Nucleus accumbens (tissue), 56 donors: Measurements from ENCODE around the gene POU4F2.
A peak's percentile ranks its signal among the peaks of the same experiment; 100 is the strongest.

ENCODE experiments used
- DNase-seq, 56 donors: peaks; one replicate each; lab custom pipeline; 2025; lab: John Stamatoyannopoulos, UW

POU4F2 gene, protein sequence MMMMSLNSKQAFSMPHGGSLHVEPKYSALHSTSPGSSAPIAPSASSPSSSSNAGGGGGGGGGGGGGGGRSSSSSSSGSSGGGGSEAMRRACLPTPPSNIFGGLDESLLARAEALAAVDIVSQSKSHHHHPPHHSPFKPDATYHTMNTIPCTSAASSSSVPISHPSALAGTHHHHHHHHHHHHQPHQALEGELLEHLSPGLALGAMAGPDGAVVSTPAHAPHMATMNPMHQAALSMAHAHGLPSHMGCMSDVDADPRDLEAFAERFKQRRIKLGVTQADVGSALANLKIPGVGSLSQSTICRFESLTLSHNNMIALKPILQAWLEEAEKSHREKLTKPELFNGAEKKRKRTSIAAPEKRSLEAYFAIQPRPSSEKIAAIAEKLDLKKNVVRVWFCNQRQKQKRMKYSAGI

DNA sequence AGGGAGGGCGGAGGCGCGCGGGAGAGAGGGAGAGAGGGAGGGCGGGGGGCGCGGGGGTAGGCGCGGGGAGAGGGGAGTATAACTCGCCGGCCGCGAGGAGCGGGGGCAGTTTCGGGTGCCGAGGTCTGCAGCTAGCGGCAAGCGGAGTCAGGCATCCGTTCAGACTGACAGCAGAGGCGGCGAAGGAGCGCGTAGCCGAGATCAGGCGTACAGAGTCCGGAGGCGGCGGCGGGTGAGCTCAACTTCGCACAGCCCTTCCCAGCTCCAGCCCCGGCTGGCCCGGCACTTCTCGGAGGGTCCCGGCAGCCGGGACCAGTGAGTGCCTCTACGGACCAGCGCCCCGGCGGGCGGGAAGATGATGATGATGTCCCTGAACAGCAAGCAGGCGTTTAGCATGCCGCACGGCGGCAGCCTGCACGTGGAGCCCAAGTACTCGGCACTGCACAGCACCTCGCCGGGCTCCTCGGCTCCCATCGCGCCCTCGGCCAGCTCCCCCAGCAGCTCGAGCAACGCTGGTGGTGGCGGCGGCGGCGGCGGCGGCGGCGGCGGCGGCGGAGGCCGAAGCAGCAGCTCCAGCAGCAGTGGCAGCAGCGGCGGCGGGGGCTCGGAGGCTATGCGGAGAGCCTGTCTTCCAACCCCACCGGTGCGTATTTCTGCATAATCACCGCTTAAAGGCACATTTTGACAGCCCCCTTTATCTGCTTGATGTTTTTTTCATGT lies at the start of gene POU4F2:
POU4F2 (plus strand) TSS at position 108 of the 720 bp plus-strand sequence; CDS start at position 356, 248 bp downstream.
- peak in 5 of 56 donors; percentile 9 to 21 (median 9) for DNase-seq

DNA sequence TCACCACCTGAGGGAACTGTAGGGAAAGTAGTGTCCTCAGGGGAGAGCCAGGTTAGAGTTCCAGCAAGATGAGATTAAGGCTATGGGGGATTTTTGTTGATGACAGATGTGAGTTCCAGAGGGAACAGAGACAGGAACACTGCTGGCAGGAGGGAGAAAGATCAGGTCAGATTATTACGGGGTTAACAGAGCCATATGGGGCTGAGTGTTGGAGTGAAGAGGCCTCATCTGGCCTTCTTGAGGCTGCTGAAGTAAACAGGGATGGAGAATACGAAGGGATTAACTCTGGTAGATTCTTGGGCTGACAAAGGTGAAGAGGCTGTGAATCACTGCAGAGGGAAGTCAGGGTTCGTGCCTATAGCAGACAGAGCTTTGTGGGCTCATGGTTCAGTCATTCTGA lies 47.9 kb upstream of the POU4F2 start:
- DNase-seq: no peak

DNA sequence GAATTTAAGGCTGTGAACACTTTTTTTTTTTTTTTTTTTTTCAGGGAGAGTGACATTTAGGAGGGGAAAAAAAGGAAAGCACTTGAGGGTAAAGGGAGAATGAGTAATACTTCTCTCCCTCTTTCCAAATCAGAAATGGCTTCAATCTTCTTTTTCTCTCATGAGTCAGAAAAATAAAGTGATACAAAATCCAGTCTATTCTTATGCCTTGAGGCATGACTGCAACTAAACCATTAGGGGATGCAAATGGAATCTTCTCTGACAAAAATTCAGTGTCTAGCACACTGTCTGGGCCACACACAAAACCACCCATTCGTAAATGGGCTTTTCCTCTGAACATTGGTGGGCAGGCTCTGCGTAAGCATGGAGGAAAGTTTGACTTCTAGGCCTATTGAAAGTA lies 46.7 kb upstream of the POU4F2 start:
- no peak for DNase-seq

DNA sequence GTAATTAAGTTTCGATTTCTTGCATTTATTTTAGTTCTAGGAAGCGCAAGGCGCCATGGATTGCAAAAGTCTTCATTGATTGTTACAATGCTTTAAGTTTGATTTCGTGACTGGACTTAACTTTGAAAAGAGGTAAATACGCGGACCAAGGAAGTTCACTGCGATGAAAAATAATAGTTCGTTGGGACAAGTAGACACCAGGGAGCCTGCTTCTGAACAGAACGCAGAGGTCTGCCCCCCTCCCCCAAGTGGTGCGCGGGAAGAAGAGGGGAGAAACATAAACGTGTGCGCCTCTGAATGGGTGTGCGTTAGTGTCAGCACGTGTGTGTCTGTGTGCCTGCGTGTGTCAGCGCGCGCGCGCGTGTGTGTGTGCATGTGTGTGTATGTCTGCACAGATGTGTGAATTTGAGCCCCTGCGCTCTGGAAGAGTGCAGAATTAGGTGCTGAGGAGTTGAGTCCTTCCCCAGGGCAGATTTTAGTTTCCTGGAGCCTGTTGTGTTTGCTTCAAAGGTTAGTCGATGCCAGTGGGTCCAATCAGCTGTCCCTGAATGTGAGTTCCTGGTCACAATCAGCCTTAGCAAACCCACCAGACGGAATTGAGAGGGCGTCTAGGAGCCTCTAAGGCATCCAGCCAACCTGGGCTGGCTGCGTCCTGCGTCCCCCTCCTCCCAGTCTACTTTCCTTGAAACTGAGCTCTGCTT lies 5.8 kb upstream of the POU4F2 start:
- DNase-seq: no peak

DNA sequence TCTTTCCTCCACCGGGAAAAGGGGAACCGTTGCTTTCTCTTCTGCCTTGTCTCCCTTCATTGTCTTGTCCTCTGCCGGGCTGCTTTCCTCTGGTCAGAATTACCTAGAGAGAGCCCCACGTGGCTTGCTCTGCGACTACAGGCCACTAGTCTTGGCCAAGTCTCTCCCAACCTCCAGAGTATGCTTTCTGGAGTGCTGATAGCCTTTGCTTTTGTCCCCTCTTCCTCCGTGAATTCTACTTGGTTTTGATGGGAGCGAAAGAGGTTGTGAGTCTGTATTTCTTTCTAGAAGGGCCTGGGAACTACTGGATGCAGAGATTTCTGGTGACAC lies 5.3 kb upstream of the POU4F2 start:
- no peak for DNase-seq

DNA sequence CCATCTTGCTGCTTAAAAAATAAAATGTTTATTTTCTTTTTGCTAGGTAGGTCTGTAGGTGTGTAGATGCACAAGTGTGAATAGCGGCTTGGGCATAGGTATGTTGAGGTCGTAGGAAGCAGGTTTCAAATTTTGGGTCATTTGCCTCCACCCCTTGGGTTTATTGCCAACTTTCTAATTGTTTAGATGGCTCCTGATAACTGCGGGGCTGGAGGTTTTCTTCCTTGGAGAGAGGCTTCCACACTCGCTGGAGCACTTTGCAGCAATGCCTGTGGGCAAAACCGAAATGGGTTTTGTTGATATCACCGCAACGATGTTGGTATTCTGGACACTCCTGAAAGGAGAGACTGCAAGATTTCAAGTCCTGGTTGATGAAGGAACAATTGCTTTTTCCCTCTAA lies 3.9 kb upstream of the POU4F2 start:
- no peak for DNase-seq

DNA sequence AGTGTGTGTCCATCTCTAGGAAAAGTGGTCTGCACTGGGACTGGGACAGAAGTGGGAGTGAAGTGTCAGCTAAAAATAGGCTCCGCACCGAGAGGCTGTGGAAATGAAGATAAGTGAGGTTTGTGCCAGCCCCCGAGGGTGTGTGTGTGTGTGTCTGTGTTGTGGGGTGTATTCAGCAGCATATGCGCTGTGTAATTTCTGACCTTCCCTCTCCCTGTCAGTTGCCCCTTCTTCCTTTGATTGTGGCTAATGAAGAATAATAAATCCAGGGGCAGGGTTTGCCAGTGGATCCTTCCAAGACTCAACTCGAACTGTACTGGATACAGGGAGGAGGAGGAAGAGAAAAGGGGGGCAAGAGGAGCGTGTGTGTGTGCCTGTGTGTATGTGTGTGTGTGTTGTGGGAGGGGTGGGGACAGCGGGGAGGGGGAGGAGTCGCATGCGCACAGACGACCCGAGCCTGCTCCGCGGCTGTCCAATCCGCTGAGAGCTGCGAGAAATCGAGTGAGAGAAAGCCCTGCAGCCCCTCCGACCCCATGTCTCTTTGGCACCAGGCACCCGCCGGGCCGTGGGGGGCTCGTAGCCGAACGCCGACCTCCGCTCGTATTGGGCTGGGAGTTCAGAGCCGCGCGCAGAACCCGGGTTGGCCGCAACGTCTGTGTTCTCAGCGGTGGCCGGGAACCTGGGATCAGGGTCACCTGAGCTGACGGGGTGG lies 916 bp upstream of the POU4F2 start:
- DNase-seq: no peak

DNA sequence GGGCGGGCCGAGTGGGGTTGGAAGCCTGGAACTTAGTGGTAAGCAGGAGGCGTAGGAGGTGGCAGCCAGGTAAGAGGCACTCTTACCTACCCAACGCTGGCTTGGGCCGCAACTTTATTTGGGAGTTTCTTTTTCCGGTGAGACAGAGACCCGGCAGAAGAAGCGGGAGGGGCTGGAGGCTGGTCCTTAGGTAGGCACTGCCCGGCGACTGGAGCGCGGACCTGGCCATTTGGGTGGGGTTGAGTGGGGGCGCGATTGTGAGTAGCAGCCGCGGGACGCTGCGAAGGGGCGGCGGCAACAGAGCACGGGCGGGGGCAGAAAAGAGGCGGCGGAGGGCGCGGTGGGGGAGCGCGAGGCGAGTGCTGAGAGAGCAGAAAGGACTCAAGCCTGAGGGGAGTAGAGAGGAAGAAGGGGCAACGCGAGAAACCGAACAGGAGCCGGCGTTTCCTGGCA lies 334 bp upstream of the POU4F2 start:
- no peak for DNase-seq

DNA sequence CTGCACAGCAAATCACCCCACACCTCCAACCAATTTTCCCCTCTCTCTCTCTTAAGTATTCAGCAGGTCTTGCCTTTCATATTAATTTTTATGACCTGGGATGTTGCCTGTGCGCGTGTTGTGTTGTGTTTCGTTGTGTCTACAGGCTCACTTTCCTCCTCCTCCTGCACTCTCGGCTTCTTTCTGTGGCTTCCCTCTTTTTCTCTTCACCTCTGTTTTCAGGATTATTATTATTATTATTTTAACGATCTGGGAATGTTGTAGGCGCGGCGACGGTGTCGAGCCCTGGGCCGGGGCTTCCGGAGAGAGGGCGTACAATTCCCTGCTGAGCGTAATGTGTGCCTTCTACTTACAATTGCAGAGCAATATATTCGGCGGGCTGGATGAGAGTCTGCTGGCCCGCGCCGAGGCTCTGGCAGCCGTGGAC lies 826 bp downstream of the POU4F2 start:
- DNase-seq: no peak

DNA sequence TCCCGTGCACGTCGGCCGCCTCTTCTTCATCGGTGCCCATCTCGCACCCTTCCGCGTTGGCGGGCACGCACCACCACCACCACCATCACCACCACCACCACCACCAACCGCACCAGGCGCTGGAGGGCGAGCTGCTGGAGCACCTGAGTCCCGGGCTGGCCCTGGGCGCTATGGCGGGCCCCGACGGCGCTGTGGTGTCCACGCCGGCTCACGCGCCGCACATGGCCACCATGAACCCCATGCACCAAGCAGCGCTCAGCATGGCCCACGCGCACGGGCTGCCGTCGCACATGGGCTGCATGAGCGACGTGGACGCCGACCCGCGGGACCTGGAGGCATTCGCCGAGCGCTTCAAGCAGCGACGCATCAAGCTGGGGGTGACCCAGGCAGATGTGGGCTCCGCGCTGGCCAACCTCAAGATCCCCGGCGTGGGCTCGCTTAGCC lies 1.4 kb downstream of the POU4F2 start:
- no peak for DNase-seq

DNA sequence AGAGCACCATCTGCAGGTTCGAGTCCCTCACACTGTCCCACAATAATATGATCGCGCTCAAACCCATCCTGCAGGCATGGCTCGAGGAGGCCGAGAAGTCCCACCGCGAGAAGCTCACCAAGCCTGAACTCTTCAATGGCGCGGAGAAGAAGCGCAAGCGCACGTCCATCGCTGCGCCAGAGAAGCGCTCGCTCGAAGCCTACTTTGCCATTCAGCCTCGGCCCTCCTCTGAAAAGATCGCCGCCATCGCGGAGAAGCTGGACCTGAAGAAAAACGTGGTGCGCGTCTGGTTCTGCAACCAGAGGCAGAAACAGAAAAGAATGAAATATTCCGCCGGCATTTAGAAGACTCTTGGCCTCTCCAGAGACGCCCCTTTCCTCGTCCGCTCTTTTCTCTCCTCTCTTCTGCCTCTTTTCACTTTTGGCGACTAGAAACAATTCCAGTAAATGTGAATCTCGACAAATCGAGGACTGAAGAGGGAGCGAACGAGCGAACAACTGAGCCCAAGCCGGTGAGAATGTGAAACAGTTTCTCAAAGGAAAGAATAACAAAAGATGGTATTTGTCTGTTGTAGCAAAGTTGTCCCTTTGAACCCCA lies 1.9 kb downstream of the POU4F2 start:
- DNase-seq: no peak

DNA sequence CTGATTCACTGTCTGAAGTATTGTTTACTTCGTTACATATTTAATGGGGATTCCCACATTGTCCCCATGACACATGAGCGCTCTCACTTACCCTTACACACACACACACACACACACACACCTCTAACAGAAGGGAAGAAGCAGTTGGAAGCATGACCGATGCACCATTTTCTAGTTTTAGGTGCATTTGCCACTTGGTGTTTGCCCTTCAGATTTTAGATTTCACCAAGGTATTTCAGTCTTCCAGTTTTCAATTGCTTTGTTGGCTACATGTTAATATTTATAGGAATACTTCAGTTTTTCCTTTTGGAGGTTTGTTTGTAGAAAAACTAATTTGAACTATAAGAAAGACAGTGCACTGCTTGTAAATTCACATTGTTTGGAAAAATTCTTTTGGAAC lies 3.1 kb downstream of the POU4F2 start:
- DNase-seq: no peak

DNA sequence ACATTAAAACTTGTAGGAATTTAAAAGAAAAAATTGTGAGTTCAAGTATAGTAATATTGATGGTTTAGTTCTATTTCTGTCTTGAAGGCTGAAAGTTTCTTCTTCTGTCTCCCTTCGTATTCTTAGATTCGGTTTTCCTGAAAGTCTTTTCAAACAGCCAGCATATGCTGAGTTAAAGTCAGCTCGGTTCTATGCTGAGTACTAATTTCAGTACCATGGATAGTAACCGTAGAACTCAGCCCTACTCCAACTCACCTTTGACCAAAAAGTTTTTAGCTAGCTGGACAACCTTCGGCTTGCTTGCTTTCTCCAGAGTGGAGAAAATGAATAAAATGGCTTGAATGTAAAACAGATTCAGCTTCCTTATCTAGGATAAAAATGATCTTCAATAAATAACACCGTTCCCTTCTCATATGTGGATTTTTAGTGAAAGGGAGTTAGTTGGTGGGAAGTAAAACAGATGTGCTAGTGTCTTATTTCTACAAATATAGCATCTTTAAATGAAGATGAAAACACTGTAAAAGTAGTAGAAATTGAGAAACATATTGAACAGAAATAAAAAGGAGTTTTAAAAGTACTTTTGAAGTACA lies 5.2 kb downstream of the POU4F2 start:
- DNase-seq: no peak

DNA sequence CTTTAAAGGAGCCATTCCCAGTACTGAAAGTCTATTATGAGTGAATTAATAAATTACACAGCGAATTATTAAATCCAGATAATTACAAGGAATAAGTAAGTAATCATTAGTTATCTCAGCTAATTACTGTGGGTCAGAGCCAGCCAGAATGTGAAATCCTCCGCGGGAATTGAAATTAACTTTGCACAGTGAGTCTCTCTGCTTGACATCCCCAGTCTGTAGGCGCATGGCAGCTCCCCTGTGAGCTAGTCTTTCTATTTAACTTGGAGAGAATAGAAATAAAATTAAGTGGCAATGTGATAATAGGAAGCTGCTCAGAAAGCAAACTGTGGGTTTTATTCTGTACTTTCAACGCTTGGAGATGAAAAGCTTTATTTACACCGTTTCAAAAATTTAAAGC lies 7.2 kb downstream of the POU4F2 start:
- DNase-seq: no peak

DNA sequence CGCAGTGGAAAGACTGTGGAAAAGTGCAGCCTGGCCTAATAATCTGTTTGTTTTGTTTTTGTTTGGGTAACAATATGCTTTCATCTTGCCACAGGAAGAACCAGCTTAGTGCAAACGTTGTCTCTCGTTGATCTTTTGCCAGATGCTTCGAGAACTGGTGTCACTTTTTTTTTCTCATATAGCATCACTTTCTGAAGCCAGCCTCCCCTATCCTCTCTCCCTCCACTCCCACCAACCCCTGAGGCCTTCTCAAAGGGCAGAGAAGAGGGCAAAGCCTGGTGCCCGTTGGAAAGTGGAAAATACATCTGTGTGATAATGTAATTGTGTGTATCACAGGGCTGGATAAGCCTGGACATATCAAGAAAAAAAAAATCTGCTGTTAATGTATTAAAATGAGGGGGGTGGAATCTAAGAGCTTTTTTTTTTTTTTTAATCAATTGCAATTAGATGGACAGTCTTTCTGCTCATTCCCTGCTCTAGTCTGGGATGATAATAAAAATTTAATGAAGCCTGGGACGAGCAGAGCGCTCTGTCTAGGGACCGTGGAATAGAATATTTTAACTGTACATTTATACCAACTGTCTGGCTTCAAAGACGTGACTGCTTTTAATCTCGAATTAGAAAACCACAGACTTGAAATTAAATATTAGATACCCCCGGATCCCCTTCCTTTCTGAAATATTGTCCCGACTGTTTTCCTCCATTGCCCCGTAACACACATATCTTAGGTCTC lies 8.1 kb downstream of the POU4F2 start:
- DNase-seq: no peak

DNA sequence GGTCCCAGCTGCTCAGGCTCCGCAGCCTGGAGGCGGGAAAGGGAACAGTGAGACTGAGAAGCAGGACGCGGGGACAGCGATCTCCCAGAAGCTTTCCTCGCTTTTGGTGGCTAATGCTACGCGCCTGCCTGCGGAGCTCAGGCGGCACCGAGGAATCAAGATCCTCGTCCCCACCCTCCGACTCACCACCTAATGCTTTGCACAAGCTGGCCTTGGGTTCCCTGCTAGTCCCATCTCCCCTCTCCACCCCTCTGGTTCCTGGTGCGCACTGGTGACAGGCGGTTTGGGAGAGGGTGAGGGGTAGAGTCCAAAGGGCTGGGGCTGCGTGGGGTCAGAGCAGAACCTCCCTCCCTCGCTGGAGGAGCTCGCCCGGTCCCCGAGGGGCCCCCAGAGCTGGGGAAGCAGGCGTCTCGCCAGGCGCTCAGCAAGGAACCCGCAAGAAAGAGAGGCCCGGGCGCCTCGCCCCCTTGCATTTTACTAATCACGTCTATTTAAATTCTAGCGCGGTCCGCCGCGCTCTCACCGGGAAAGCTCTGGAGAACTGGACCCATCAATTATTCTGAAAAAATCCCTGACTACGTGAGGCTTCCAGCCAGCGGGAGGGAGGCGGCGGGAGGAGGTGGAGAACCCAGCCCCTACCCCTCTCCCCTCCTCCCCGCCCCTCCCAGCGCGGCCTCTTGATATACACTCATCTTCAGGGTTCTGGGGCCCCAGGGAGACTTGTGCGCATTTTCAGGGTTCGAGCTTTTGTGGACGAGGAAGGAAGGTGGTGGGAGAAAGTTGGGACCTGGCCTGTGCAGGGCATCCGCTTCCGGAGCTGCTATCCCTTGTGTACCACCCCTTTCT lies 9.1 kb downstream of the POU4F2 start:
- no peak for DNase-seq

DNA sequence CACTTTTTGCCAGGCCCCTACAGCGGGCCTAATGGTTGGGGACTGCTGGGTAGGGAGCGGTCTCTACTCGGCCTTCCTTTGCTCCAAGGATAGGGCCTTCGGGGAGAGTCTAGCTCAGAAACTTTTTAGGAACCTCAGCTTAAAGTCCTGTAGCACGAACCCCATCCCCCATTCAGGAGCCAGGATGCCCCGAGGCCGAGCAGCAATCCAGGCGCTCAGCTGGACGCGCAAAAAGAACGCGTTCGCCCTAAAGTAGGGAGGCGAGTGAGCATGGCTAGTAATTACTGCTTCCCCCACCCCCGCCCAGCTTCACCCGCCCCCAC lies 9.7 kb downstream of the POU4F2 start:
- DNase-seq: no peak

DNA sequence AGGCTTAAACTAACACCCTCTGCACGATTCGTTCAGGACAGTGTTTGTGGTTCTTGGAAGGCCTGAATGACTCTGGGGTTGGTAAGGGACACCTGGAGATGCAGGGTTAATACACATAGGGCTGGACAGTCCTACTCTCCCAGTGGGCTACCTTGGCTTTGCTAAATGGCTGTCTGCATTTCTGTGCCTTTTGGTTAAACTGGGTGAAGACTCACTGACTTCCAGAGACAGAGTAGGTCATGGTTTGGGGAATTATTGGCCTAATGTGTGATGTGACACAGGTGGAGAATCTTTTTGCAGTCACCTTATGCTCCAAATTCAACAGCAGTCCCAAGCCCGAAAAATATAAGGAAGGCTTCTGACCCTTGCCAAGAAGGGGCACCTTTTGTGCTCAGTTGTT lies 10.5 kb downstream of the POU4F2 start:
- DNase-seq: no peak
